Central memory CD8-positive, alpha-beta T cell (primary cell): Measurements from ENCODE around the gene SH3GL3.

ENCODE experiments used
- ATAC-seq: fragments of 150-1000 bp; cut with Tn5 transposase; replicated peaks from 2 replicates; pipeline ENCODE4 v1.10.0; 2022; ENCODE audit warnings: mild to moderate bottlenecking, moderate FRiP score, moderate number of reproducible peaks; ENCODE audit not compliant: poor library complexity, severe bottlenecking; ENCODE audit errors: extremely low read depth
- DNase-seq, 2 donors: peaks; one replicate each; pipeline ENCODE4 v3.0.0; 2021; ENCODE audit warnings: low spot score in 2 of 2
- H3K27ac Mint-ChIP-seq: one replicate; pipeline ENCODE4 v1.8.0; 2022; ENCODE audit warnings: low read depth, mild to moderate bottlenecking, moderate library complexity, mixed read lengths
- H3K27me3 Mint-ChIP-seq: one replicate; pipeline ENCODE4 v1.8.0; 2022; ENCODE audit warnings: mixed read lengths
- H3K36me3 Mint-ChIP-seq: one replicate; pipeline ENCODE4 v1.8.0; 2022; ENCODE audit warnings: mild to moderate bottlenecking, moderate library complexity, mixed read lengths; ENCODE audit not compliant: insufficient read depth
- H3K4me1 Mint-ChIP-seq: one replicate; pipeline ENCODE4 v1.8.0; 2022; ENCODE audit warnings: mixed read lengths
- H3K4me3 Mint-ChIP-seq: one replicate; pipeline ENCODE4 v1.8.0; 2022; ENCODE audit warnings: mild to moderate bottlenecking, moderate library complexity, mixed read lengths
- H3K9me3 Mint-ChIP-seq: one replicate; pipeline ENCODE4 v1.8.0; 2022; ENCODE audit warnings: mixed read lengths

Gene SH3GL3

DNA sequence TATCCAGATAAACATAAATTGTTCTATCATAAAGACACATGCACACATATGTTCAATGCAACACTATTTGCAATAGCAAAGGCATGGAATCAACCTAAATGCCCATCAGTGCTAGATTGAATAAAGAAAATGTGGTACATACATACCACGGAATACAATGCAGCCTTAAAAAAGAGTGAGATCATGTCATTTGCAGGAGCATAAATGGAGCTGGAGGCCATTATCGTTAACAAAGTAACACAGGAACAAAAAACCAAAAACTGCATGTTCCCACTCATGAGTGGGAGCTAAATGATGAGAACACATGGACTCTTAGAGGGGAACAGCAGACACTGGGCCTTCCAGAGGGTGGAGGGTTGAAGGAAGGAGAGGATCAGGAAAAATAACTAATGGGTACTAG is 79.2 kb downstream of the SH3GL3 start:
- Mint-ChIP-seq H3K27me3 (peaks cover 26% of the 10 kb centered on the region), H3K36me3 (no peaks in the 10 kb centered on the region), H3K4me3 (no peak overlapping the region), H3K27ac (no peak overlapping the region), H3K4me1 (no peaks in the 10 kb centered on the region), H3K9me3 (peaks cover 15% of the 10 kb centered on the region)
- no peak for ATAC-seq
- DNase-seq: no peak

DNA sequence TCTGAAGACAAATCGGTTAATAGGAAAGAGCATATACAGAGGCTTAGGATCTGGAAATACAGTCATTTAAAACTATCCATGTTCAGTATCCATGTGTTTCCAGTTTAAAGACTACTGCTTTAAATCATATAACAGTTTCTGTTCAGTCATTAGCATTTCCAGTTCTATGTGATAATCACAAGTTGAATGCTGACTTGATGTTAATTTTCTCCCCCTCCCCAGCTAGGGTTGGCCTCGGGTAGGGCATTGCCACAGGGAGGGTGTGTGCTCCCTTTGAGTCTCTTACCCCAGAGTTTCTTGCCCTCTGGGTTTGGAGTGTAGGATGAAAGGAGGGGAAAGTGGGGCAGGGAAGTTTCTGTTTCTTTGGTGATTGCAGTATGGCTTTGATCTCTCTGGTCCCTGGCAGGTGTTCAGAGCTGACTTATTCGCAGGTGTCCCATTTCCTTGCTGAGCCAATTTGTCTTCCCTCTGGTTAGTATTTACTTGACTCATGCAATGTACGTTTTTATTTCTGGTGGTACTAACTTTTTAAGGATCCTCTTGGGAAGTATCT is 86.3 kb downstream of the SH3GL3 start:
- ATAC-seq: no peak
- DNase-seq: no peak
- Mint-ChIP-seq H3K27ac (no peak overlapping the region), H3K27me3 (no peaks in the 10 kb centered on the region), H3K36me3 (no peaks in the 10 kb centered on the region), H3K4me1 (no peaks in the 10 kb centered on the region), H3K4me3 (no peak overlapping the region), H3K9me3 (peaks cover 5% of the 10 kb centered on the region)

DNA sequence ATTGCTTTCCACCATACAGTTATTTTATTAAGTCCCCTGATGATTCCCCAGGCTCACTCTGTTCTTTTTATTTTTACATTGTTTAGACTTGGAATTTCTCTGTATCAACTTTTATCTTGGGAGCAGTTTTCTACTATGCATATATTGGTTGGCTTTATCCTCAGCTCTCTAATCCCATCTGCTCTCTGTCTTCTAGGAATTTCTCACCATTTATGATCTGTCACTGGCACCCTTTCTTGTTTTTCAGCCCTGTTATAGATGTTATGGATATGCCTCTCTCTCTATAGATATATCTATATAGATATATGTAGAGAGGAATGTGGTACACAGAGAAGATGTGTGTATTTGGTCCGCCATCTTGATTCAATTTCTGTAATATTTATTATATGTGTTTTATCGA is 90.5 kb downstream of the SH3GL3 start:
- no peaks in the 10 kb centered on the region for H3K4me1 Mint-ChIP-seq
- ATAC-seq (no peak), DNase-seq (no peak)
- no peak overlapping the region for H3K27ac Mint-ChIP-seq
- H3K4me3 Mint-ChIP-seq: no peak overlapping the region
- H3K27me3 Mint-ChIP-seq: peaks cover 10% of the 10 kb centered on the region
- H3K36me3 Mint-ChIP-seq: no peaks in the 10 kb centered on the region
- no peaks in the 10 kb centered on the region for H3K9me3 Mint-ChIP-seq

DNA sequence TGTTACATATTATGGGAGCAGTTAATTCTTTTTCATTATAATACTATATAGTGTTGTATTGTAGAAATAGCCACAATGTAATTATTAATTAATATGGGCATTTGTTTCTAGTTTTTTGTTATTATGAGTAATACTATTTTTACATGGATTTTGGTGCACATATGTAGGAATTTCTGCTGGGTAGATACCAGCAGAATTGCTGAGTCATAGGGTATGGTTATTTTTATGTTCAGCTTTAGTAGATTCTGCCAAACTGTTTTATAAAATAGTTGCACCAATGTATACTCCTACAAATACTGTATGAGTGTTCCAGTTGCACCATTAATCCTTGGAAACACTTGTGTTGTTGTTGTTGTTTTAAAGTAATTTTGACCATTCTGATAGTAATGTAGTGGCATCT is 91.5 kb downstream of the SH3GL3 start:
- no peak for ATAC-seq
- Mint-ChIP-seq H3K4me1 (no peaks in the 10 kb centered on the region), H3K4me3 (no peak overlapping the region)

DNA sequence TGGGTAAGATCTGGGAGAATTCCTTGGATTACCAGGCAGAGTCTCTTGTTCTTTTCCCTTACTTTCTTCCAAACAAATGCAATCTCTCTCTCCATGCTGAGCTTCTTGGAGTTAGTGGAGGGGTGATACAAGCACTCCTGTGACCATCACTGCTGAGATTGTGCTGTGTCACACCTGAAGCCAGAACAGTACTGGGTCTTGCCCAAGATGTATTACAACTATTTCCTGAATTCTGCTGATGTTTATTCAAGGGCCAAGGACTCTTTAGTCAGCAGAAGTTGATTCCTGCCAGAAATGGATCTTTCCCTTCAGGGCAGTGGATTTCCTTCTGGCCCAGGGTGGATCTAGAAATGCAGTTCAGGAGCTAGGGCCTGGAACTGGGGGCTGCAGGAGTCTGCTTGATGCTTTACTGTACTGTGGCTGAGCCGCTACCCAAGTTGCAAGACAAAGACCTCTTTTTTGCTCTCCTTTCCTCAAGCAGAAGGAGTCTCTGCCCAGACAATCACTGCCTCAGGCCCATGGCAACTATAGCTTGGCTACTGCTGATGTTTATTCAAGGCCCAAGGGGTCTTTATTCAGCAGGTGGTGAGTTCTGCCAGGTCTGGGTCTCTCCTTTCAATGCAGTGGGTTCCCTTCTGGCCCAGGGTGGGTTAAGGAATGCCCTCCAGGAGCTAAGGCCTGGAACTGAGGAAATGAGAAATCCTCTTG is 98.8 kb downstream of the SH3GL3 start:
- ATAC-seq (no peak), DNase-seq (no peak)
- peaks cover 34% of the 10 kb centered on the region for H3K27me3 Mint-ChIP-seq
- no peaks in the 10 kb centered on the region for H3K4me1 Mint-ChIP-seq
- H3K27ac Mint-ChIP-seq: no peak overlapping the region
- no peaks in the 10 kb centered on the region for H3K9me3 Mint-ChIP-seq
- no peak overlapping the region for H3K4me3 Mint-ChIP-seq
- no peaks in the 10 kb centered on the region for H3K36me3 Mint-ChIP-seq

More for the DNA sequence above, 91.5 kb downstream of the SH3GL3 start:
- H3K36me3 Mint-ChIP-seq: no peaks in the 10 kb centered on the region
- no peaks in the 10 kb centered on the region for H3K9me3 Mint-ChIP-seq
- H3K27me3 Mint-ChIP-seq: peaks cover 10% of the 10 kb centered on the region
- DNase-seq: no peak
- no peak overlapping the region for H3K27ac Mint-ChIP-seq

DNA sequence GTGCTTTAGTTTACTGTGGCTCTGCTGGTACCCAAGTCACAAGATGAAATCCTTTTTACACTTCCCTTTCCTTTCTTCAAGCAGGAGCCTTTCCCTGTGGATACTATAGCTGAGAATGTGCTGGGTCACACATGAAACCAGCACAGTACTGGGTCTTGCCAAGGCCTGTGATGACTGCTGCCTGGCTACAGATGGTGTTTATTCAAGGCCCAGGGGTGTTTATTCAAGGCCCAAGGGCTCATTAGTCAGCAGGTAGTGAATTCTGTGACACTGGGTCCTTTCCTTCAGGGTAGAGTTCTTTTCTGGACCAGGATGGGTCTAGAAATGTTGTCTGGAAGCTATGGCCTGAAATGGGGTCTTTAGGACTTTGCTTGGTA is 99.4 kb downstream of the SH3GL3 start:
- Mint-ChIP-seq H3K4me1 (no peaks in the 10 kb centered on the region), H3K27me3 (peaks cover 39% of the 10 kb centered on the region), H3K36me3 (no peaks in the 10 kb centered on the region), H3K9me3 (no peaks in the 10 kb centered on the region), H3K27ac (no peak overlapping the region), H3K4me3 (no peak overlapping the region)
- DNase-seq: no peak
- no peak for ATAC-seq

DNA sequence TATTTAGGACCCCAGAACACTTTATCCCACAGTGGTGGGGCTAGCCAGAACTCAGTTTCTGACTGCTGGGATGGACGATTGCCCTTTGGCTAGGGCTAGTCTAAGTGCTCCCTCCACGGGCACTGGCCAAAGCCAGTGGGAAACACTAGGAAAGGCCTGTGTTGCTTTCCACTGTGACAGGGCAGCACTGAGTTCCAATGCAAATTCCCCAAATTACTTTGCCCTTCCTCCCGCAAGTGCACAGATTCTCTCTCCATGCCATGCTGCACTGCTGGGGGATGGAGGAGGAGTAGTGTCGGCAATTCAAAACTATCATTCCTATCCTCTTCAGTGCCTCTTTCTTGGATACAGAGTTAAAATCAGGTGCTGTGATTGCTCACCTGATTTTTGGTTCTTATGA is 100.0 kb downstream of the SH3GL3 start:
- Mint-ChIP-seq H3K4me3 (no peak overlapping the region), H3K27ac (no peak overlapping the region), H3K36me3 (no peaks in the 10 kb centered on the region), H3K9me3 (no peaks in the 10 kb centered on the region), H3K4me1 (no peaks in the 10 kb centered on the region), H3K27me3 (peaks cover 41% of the 10 kb centered on the region)
- DNase-seq (no peak), ATAC-seq (no peak)

DNA sequence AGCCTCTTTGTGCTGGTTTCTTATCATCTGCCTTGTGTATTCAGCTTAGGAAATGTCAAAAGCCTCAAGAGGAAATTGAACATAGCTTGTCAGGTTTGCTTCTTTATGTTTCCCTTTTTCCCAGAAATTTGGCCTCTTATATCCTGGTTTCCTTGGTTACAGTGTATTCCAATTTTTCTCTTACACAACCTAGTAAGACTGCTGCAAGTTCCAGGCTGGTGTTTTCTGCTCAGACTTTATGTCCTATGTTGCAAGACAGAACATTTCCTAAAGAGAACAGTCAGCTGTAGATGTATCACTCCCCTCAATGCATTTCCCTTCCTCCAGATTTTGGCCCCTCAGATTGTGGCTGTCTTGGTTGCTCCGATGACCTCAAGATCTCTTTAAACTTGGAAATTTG is 102.5 kb downstream of the SH3GL3 start:
- Mint-ChIP-seq H3K4me3 (no peak overlapping the region), H3K27ac (no peak overlapping the region), H3K36me3 (no peaks in the 10 kb centered on the region), H3K9me3 (no peaks in the 10 kb centered on the region), H3K27me3 (peaks cover 41% of the 10 kb centered on the region), H3K4me1 (no peaks in the 10 kb centered on the region)
- DNase-seq (no peak), ATAC-seq (no peak)

DNA sequence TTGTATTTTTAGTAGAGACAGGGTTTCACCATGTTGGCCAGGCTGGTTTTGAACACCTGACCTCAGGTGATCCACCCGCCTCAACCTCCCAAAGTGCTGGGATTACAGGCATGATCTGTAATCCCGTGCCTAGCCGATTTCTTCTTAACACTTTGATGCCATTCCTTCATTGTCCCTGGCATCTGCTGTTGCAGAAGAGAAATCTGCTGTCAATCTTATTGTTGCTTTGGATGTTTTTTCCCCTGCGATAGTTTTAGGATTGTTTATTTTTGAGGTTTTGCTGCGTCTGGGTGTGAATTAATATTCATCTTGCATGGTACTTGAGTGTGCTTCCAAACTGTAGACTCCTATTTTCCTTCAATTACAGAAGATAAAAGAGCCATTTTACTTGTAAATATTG is 107.4 kb downstream of the SH3GL3 start:
- no peaks in the 10 kb centered on the region for H3K9me3 Mint-ChIP-seq
- peaks cover 55% of the 10 kb centered on the region for H3K27me3 Mint-ChIP-seq
- DNase-seq (no peak), ATAC-seq (no peak)
- H3K36me3 Mint-ChIP-seq: no peaks in the 10 kb centered on the region
- H3K4me1 Mint-ChIP-seq: no peaks in the 10 kb centered on the region
- no peak overlapping the region for H3K27ac Mint-ChIP-seq
- H3K4me3 Mint-ChIP-seq: no peak overlapping the region

DNA sequence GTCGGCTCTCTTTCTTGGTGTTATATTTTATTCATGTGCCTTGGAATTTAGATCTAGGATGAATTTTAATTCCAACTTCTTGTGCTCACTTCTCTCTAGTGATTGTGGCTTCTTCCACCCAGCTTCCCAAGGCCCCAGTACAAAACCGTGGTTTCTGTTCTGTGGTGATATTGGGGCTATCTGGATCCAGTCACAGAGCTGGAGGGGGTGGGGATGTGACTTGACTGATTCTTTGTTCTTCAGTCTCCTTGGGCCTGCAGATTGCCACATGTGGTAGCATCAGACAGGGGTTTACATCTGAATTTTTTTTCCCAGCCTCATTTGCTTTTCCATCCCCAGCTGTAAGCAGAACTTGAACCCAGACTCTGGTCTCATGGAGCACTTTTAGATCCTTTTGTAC is 108.2 kb downstream of the SH3GL3 start:
- ATAC-seq (no peak), DNase-seq (no peak)
- Mint-ChIP-seq H3K36me3 (no peaks in the 10 kb centered on the region), H3K4me3 (no peak overlapping the region), H3K27me3 (peaks cover 56% of the 10 kb centered on the region), H3K27ac (no peak overlapping the region), H3K9me3 (no peaks in the 10 kb centered on the region), H3K4me1 (no peaks in the 10 kb centered on the region)

DNA sequence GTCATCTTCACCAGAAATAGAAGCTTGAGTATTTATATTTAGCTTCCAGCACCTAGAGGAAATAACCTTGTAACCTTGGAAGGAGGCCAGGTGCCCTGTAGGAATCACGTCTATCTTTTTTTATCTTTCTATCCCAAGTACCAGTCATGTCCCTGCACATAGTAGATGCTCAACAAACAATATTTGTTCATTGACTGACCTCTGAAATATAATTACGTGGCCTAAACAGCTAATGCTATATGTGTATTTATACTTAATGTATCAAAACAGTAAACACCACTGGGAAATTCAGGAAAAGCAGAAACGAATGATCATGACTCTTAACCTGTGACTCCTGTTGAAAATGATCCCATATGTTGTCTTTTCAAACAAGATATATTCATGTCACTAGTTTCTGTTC is 108.9 kb downstream of the SH3GL3 start:
- H3K27ac Mint-ChIP-seq: no peak overlapping the region
- peaks cover 50% of the 10 kb centered on the region for H3K27me3 Mint-ChIP-seq
- H3K36me3 Mint-ChIP-seq: no peaks in the 10 kb centered on the region
- no peaks in the 10 kb centered on the region for H3K4me1 Mint-ChIP-seq
- ATAC-seq: no peak
- no peak overlapping the region for H3K4me3 Mint-ChIP-seq
- DNase-seq: no peak
- no peaks in the 10 kb centered on the region for H3K9me3 Mint-ChIP-seq

DNA sequence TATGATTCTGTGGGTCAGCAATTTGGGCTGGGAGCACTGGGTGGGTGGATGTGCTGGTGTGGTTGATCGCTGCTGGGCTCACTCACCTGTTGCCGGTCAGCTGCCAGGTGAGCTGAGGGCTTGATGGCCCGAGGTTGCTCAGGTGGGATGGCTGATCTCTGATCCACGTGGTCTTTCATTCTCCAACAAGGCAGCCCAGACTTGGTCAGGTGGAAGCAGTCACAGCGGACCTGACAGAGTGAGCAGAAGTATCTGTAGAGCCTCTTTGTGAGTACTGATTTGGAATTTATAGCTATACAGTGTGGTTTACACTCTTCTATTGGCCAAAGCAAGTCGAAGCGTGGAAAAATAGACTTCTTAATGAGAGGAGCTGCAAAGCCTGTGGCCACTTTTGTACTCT is 109.6 kb downstream of the SH3GL3 start:
- Mint-ChIP-seq H3K9me3 (no peaks in the 10 kb centered on the region), H3K27me3 (peaks cover 43% of the 10 kb centered on the region), H3K4me3 (no peak overlapping the region), H3K27ac (no peak overlapping the region), H3K36me3 (no peaks in the 10 kb centered on the region), H3K4me1 (no peaks in the 10 kb centered on the region)
- DNase-seq (no peak), ATAC-seq (no peak)

DNA sequence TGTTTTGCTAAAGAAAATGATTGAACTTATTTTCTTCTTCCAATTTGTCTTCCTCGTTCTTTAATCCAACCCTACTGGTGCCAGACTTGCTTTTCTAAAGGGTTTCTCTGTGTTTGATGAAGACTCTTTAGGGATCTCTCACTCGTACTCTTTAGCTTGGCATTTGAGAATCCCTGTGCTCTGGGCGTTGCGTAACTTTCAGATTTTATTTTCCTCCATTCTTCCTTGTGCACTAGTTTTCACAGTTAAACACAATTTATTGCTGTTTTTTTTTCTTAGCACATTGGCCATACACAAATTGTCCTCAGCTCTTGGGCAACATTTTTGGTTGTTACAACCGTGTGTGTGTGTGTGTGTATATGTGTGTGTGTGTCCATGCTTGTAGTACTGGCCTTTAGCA is 111.0 kb downstream of the SH3GL3 start:
- Mint-ChIP-seq H3K36me3 (no peaks in the 10 kb centered on the region), H3K9me3 (no peaks in the 10 kb centered on the region), H3K4me3 (no peak overlapping the region), H3K4me1 (no peaks in the 10 kb centered on the region), H3K27me3 (peaks cover 36% of the 10 kb centered on the region), H3K27ac (no peak overlapping the region)
- ATAC-seq (no peak), DNase-seq (no peak)
